ENCODE data around the gene RGMA.
A peak's percentile ranks its signal among the peaks of the same experiment; 100 is the strongest.

RGMA gene

GRCh38 chr15:93055211-93055610 lies 33.8 kb downstream of the RGMA start:
- no peak for DNase-seq (ENCODE audit: low read depth)
- H3K4me3 ChIP-seq (ENCODE audit: low read depth, low read length): no peak overlapping the region
- TF ChIP-seq CTCF (conservative IDR thresholded peaks at IDR 0.05; ENCODE audit: low read depth, low read length): no peak

- no peak for DNase-seq (ENCODE audit: low read depth)
- H3K4me3 ChIP-seq (ENCODE audit: low read depth, low read length): no peak overlapping the region
- peak; percentile 20 for TF ChIP-seq CTCF (conservative IDR thresholded peaks at IDR 0.05; ENCODE audit: low read depth, low read length)
These were observed 36.7 kb downstream of the RGMA start for GRCh38 chr15:93052090-93052879.

GRCh38 chr15:93051236-93052089 lies 37.5 kb downstream of the RGMA start:
- H3K4me3 ChIP-seq (ENCODE audit: low read depth, low read length): no peak overlapping the region
- no peak for TF ChIP-seq CTCF (conservative IDR thresholded peaks at IDR 0.05; ENCODE audit: low read depth, low read length)

GRCh38 chr15:93050648-93051047 lies 38.4 kb downstream of the RGMA start:
- H3K4me3 ChIP-seq (ENCODE audit: low read depth, low read length): no peak overlapping the region
- no peak for DNase-seq (ENCODE audit: low read depth)
- no peak for TF ChIP-seq CTCF (conservative IDR thresholded peaks at IDR 0.05; ENCODE audit: low read depth, low read length)

More at GRCh38 chr15:93051236-93052089, 37.5 kb downstream of the RGMA start:
- no peak for DNase-seq (ENCODE audit: low read depth)

GRCh38 chr15:93049914-93050578 lies 39.0 kb downstream of the RGMA start:
- TF ChIP-seq CTCF (conservative IDR thresholded peaks at IDR 0.05; ENCODE audit: low read depth, low read length): no peak
- no peak overlapping the region for H3K4me3 ChIP-seq (ENCODE audit: low read depth, low read length)
- DNase-seq (ENCODE audit: low read depth): no peak

- no peak for DNase-seq (ENCODE audit: low read depth)
- no peak overlapping the region for H3K4me3 ChIP-seq (ENCODE audit: low read depth, low read length)
- no peak for TF ChIP-seq CTCF (conservative IDR thresholded peaks at IDR 0.05; ENCODE audit: low read depth, low read length)
These were observed 39.8 kb downstream of the RGMA start for GRCh38 chr15:93049233-93049632.
